GM19240 (cell line): ENCODE results near the gene IL17REL.

Experiments used
- DNase-seq: peaks from one replicate; pipeline ENCODE4 v3.0.0; 2011; ENCODE audit warnings: low spot score; ENCODE audit not compliant: insufficient read length

Gene IL17REL

GRCh38 chr22:50012211-50013181 lies at the start of gene IL17REL:
IL17REL (minus strand) TSS chr22:50012765; CDS start chr22:50012646, 119 bp downstream.
- DNase-seq: no peak

DNA sequence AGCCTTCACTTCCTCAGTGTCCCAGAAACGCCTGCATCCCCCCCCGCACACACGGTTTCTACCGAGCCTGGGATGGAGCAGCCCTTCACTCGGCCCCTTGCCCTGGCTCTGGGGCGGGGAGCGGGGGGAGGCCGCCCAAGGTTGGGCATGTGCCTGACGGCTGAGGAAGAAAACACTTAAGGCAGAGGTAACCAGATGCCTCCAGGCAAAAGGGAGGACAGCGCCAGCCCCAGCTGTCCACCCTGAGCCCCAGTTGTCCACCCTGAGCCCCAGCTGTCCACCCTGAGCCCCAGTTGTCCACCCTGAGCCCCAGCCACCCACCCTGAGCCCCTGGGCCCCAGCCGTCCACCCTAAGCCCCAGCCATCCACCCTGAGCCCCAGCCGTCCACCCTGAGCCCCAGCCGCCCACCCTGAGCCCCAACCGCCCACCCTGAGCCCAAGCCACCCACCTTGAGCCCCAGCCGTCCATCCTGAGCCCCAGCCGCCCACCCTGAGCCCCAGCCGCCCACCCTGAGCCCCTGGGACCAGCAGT lies 49.3 kb upstream of the IL17REL start:
- no peak for DNase-seq

- DNase-seq: no peak
Observed at GRCh38 chr22:50061141-50061823, 48.7 kb upstream of the IL17REL start.

DNA sequence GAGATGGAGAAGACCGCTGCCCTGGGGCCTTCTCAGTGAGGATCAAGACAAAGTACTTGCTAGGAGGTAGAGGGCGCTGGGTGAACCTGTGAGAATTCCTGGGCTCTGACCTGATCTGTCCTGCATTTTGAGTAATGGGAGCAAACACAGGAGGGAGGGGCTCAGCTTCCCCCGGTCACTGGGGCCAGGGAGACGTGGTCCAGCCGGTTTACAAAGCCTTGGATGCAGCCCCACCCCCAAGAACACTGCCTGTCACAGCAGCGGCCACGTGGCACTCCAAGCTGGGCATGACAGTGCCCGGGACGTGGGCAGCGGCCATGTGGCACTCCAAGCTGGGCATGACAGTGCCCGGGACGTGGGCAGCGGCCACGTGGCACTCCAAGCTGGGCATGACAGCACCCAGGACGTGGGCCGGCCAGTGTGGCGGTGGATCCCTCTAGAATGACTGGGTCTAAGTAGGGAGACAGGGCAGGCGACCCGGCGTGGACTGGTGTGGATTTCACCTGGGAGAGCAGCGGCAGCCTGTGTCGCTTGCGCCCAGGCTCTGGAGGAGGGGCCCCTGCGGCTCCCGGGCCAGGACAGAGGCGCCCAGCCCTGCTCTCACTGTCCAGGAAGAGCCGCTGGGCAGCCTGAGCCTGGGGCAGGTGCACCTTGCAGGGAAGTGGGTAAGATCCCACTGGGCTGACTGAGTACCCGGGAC lies 48.0 kb upstream of the IL17REL start:
- DNase-seq: no peak

- no peak for DNase-seq
Observed at GRCh38 chr22:50059881-50060262, 47.3 kb upstream of the IL17REL start.

- DNase-seq: no peak
Observed at GRCh38 chr22:50058906-50059880, 46.6 kb upstream of the IL17REL start.

DNA sequence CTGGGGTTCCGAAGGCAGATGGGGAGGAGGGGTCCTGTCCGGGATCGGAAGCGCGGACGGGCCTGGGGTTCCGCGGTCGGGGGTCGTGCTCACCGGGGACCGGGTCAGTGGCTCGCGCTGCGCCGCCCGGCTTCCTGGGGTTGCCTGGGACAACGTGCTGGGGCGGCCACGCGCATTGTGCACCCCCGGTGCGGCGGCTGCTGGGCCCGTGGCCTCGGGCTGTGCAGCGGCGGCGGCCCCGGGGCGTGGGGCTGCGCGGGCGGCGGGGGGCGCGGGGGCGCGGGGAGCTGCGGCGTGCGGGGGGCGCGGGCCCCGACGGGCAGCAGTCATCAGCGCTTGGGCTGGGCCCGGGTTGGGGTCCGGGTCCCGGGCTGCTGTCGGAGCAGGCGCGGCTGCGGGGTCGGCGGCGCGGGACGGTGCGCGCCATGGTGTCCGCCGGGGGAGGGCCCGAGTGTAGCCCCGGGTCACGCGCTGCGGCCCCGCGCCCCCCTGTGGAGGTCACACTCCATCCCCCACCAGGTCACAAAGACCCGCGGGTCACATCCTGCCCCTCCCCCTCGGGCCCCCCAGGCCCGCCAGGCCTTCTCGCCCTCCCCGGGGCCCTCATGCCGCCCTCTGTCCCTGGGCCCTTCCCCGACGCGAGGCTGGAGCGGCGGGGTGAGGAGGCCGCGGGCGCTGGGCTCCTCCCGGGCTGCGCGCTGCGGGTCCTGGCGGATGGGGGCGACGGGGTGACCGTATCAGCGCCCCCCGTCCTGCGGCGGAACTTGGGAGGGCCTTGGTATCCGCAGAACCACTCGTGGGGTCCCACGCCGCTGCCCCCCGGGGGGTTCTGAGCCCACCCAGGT lies 45.7 kb upstream of the IL17REL start, which contains the start of gene TTLL8:
TTLL8 (minus strand) TSS at position 238 of the 845 bp plus-strand sequence.
- DNase-seq: no peak

GRCh38 chr22:50057278-50058060 lies 44.9 kb upstream of the IL17REL start:
- no peak for DNase-seq

GRCh38 chr22:50056214-50056972 lies 43.8 kb upstream of the IL17REL start:
- DNase-seq: no peak

DNA sequence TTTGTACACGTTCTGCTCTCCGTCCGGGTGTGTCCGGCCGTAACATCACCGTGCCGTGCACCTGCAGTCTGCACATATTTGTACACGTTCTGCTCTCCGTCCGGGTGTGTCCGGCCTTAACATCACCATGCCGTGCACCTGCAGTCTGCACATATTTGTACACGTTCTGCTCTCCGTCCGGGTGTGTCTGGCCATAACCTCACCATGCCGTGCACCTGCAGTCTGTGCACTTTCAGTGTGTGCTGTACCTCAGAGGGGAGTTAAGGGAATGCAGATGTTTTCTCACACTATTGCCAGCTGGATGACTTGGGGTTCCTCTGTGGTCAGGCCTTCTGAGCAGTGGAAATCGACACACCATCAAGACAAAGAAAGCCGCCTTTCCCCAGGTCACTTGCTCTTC lies 41.3 kb upstream of the IL17REL start:
- no peak for DNase-seq

GRCh38 chr22:50051930-50052329 lies 39.4 kb upstream of the IL17REL start:
- DNase-seq: no peak

DNA sequence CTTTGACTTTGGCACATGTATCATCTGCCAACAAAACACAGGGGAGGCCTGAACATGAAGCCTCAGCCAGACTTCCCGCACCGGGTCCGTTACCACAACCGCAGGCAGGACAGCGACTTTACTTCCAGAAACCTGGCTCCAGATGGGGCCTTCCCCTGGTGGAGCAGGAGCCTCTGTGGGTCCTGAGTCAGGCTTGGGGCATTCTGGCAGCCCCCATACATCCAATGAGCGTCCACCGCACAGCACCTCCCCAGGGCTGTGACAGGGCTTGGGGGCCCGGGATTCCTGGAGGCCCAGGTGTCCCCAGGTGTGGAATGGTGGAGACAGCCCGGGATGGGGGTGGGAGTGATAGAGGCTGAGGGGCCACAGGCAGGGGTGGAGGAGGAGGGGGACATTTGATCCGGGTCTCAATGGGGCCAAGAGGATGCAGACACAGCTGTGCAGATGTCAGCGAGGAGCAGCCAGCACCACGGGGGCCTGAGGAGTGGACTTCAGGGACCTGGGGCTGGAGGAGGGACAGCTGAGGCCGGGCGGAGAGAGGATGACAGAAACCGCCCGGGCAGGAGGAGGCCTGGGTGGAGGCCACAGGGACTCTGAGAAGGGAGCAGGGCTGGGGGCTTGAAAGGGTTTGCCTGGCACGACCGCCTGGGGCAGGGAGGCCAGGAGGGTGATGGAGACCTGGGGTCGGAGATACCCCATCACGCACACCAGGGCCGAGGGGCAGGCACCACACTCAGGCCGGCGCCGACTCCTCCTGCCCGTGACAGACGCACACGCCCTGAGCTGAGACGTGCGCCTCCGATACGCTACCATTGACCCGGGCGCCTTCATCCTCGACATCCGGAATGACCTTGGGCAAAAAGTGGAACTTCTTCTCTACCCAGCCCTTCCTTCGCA lies 37.0 kb upstream of the IL17REL start:
- DNase-seq: no peak

DNA sequence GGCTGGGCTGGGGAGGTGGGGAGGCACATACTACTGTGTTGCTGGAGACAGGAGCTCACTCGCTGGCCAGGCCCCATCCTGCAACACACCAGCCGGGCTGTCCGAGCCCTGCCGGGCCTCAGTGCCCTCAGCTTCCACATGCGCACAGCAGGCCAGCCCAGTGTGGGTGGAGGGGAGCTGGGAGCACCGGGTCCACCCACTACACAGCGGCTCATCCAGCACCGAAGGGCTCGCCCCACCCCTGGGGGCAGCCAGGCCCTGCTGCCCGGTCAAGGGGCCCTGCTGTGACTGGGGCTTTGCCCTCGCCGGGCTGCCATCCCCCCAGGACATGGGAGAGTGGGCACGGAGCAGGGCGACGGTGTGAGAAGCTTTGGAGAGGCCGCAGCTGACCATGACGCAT lies 36.3 kb upstream of the IL17REL start:
- DNase-seq: no peak

DNA sequence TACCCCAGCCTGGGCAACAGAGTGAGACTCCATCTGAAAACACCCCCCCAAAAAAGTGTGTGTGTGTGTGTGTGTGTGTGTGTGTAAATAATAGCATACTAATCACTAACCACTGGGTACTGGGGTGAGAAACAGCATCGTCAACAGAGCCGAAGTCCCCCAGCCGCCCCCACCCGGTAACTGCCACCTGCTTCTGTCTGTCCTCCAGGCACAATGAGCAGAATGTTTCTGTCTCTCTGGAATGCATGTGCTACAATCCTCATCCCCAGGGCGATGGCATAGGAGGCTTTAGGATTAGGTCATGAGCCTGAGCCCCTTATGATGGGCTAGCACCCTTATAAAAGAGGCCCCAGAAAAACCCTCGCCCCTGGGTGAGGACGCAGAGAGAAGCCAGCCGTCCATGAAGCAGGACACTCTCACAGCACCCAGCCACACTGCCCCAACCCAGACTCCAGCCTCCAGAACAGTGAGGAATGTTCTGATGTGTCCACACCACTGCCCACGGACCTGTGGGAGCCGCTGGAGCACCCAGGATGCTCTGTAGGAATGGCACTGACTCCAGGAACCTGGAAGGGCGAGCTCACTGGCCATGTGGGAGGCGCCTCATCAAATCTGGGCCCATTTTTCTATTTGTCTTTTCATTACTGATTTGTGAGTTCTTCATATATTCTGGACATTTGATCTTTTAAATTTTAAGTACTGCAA lies 35.6 kb upstream of the IL17REL start:
- no peak for DNase-seq

DNA sequence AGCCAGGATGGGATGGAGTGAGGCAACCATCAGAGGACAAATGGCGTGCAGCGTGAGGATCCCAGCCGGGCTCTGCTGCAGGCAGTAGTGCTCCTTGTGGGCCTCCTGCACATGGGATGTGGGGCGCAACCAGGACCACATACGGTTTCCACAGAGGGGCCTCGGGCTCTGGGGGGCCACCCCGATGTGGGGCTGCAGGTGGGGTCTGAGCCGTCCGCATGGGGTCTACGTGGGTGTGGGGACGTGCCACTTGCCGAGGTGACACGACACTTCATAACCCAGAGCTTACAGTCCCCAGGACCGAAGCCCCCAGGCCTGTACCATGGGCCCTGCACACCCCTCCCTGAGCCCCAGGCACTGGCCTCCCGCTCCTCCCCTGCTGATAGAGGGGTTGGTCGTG lies 34.8 kb upstream of the IL17REL start:
- DNase-seq: no peak
